ENCODE results near the gene TMEM108.

Gene TMEM108

GRCh38 chr3:133089906-133090485, 51.8 kb downstream of the TMEM108 start:
- Histone ChIP-seq H3K36me3 (ENCODE audit: insufficient read depth, low read depth, low read length) (no peaks in the 10 kb centered on the region), H3K27ac (ENCODE audit: low read length) (no peak overlapping the region), H3K4me1 (ENCODE audit: insufficient read depth, low read length) (peaks cover 11% of the 10 kb centered on the region), H3K9ac (ENCODE audit: low read depth, low read length) (no peak overlapping the region), H3K9me3 (ENCODE audit: insufficient read depth, low read depth, low read length) (no peaks in the 10 kb centered on the region), H3K27me3 (ENCODE audit: insufficient read depth, low read length) (no peaks in the 10 kb centered on the region), H3K4me3 (ENCODE audit: low read length) (no peak overlapping the region)

GRCh38 chr3:133092681-133093080, 54.5 kb downstream of the TMEM108 start:
- H3K36me3 ChIP-seq (ENCODE audit: insufficient read depth, low read depth, low read length) = no peaks in the 10 kb centered on the region
- H3K9me3 ChIP-seq (ENCODE audit: insufficient read depth, low read depth, low read length) = no peaks in the 10 kb centered on the region
- no peak overlapping the region for H3K4me3 ChIP-seq (ENCODE audit: low read length)
- H3K27me3 ChIP-seq (ENCODE audit: insufficient read depth, low read length) = no peaks in the 10 kb centered on the region
- H3K4me1 ChIP-seq (ENCODE audit: insufficient read depth, low read length) = peaks cover 9% of the 10 kb centered on the region
- no peak overlapping the region for H3K9ac ChIP-seq (ENCODE audit: low read depth, low read length)
- H3K27ac ChIP-seq (ENCODE audit: low read length) = no peak overlapping the region

GRCh38 chr3:133093366-133093765, 55.2 kb downstream of the TMEM108 start:
- H3K27ac ChIP-seq (ENCODE audit: low read length) = no peak overlapping the region
- H3K36me3 ChIP-seq (ENCODE audit: insufficient read depth, low read depth, low read length) = no peaks in the 10 kb centered on the region
- no peak overlapping the region for H3K4me3 ChIP-seq (ENCODE audit: low read length)
- H3K4me1 ChIP-seq (ENCODE audit: insufficient read depth, low read length) = peaks cover 9% of the 10 kb centered on the region
- H3K9ac ChIP-seq (ENCODE audit: low read depth, low read length) = no peak overlapping the region
- no peaks in the 10 kb centered on the region for H3K9me3 ChIP-seq (ENCODE audit: insufficient read depth, low read depth, low read length)
- H3K27me3 ChIP-seq (ENCODE audit: insufficient read depth, low read length) = no peaks in the 10 kb centered on the region

- Histone ChIP-seq H3K4me1 (ENCODE audit: insufficient read depth, low read length) (no peaks in the 10 kb centered on the region), H3K27me3 (ENCODE audit: insufficient read depth, low read length) (no peaks in the 10 kb centered on the region), H3K9me3 (ENCODE audit: insufficient read depth, low read depth, low read length) (no peaks in the 10 kb centered on the region), H3K4me3 (ENCODE audit: low read length) (no peak overlapping the region), H3K9ac (ENCODE audit: low read depth, low read length) (no peak overlapping the region), H3K27ac (ENCODE audit: low read length) (no peak overlapping the region), H3K36me3 (ENCODE audit: insufficient read depth, low read depth, low read length) (no peaks in the 10 kb centered on the region)
Observed at GRCh38 chr3:133096900-133097613, 58.9 kb downstream of the TMEM108 start.

GRCh38 chr3:133103706-133104105, 65.5 kb downstream of the TMEM108 start:
- no peaks in the 10 kb centered on the region for H3K9me3 ChIP-seq (ENCODE audit: insufficient read depth, low read depth, low read length)
- H3K4me3 ChIP-seq (ENCODE audit: low read length) = no peak overlapping the region
- H3K27me3 ChIP-seq (ENCODE audit: insufficient read depth, low read length) = no peaks in the 10 kb centered on the region
- no peaks in the 10 kb centered on the region for H3K36me3 ChIP-seq (ENCODE audit: insufficient read depth, low read depth, low read length)
- H3K9ac ChIP-seq (ENCODE audit: low read depth, low read length) = no peak overlapping the region
- no peak overlapping the region for H3K27ac ChIP-seq (ENCODE audit: low read length)
- no peaks in the 10 kb centered on the region for H3K4me1 ChIP-seq (ENCODE audit: insufficient read depth, low read length)

- Histone ChIP-seq H3K4me1 (ENCODE audit: insufficient read depth, low read length) (no peaks in the 10 kb centered on the region), H3K36me3 (ENCODE audit: insufficient read depth, low read depth, low read length) (no peaks in the 10 kb centered on the region), H3K4me3 (ENCODE audit: low read length) (no peak overlapping the region), H3K27me3 (ENCODE audit: insufficient read depth, low read length) (no peaks in the 10 kb centered on the region), H3K9me3 (ENCODE audit: insufficient read depth, low read depth, low read length) (no peaks in the 10 kb centered on the region), H3K27ac (ENCODE audit: low read length) (no peak overlapping the region), H3K9ac (ENCODE audit: low read depth, low read length) (no peak overlapping the region)
Observed at GRCh38 chr3:133106169-133106568, 68.0 kb downstream of the TMEM108 start.

GRCh38 chr3:133112666-133113065, 74.5 kb downstream of the TMEM108 start:
- no peak overlapping the region for H3K27ac ChIP-seq (ENCODE audit: low read length)
- no peaks in the 10 kb centered on the region for H3K36me3 ChIP-seq (ENCODE audit: insufficient read depth, low read depth, low read length)
- no peak overlapping the region for H3K4me3 ChIP-seq (ENCODE audit: low read length)
- H3K27me3 ChIP-seq (ENCODE audit: insufficient read depth, low read length) = no peaks in the 10 kb centered on the region
- H3K9ac ChIP-seq (ENCODE audit: low read depth, low read length) = no peak overlapping the region
- H3K4me1 ChIP-seq (ENCODE audit: insufficient read depth, low read length) = no peaks in the 10 kb centered on the region
- no peaks in the 10 kb centered on the region for H3K9me3 ChIP-seq (ENCODE audit: insufficient read depth, low read depth, low read length)

GRCh38 chr3:133113526-133113925, 75.3 kb downstream of the TMEM108 start:
- H3K4me3 ChIP-seq (ENCODE audit: low read length) = no peak overlapping the region
- H3K27ac ChIP-seq (ENCODE audit: low read length) = no peak overlapping the region
- H3K27me3 ChIP-seq (ENCODE audit: insufficient read depth, low read length) = no peaks in the 10 kb centered on the region
- no peak overlapping the region for H3K9ac ChIP-seq (ENCODE audit: low read depth, low read length)
- H3K4me1 ChIP-seq (ENCODE audit: insufficient read depth, low read length) = no peaks in the 10 kb centered on the region; the same call in 1 of the 2 replicates
- H3K36me3 ChIP-seq (ENCODE audit: insufficient read depth, low read depth, low read length) = no peaks in the 10 kb centered on the region
- H3K9me3 ChIP-seq (ENCODE audit: insufficient read depth, low read depth, low read length) = no peaks in the 10 kb centered on the region

GRCh38 chr3:133113927-133114597, 75.9 kb downstream of the TMEM108 start:
- Histone ChIP-seq H3K9me3 (ENCODE audit: insufficient read depth, low read depth, low read length) (no peaks in the 10 kb centered on the region), H3K9ac (ENCODE audit: low read depth, low read length) (no peak overlapping the region), H3K27ac (ENCODE audit: low read length) (no peak overlapping the region), H3K27me3 (ENCODE audit: insufficient read depth, low read length) (no peaks in the 10 kb centered on the region), H3K36me3 (ENCODE audit: insufficient read depth, low read depth, low read length) (no peaks in the 10 kb centered on the region), H3K4me1 (ENCODE audit: insufficient read depth, low read length) (no peaks in the 10 kb centered on the region; the same call in 1 of the 2 replicates), H3K4me3 (ENCODE audit: low read length) (no peak overlapping the region)

GRCh38 chr3:133115176-133115575, 77.0 kb downstream of the TMEM108 start:
- no peak overlapping the region for H3K4me3 ChIP-seq (ENCODE audit: low read length)
- no peak overlapping the region for H3K27ac ChIP-seq (ENCODE audit: low read length)
- H3K9ac ChIP-seq (ENCODE audit: low read depth, low read length) = no peak overlapping the region
- no peaks in the 10 kb centered on the region for H3K27me3 ChIP-seq (ENCODE audit: insufficient read depth, low read length)
- H3K9me3 ChIP-seq (ENCODE audit: insufficient read depth, low read depth, low read length) = no peaks in the 10 kb centered on the region
- no peaks in the 10 kb centered on the region; the same call in 1 of the 2 replicates for H3K4me1 ChIP-seq (ENCODE audit: insufficient read depth, low read length)
- no peaks in the 10 kb centered on the region for H3K36me3 ChIP-seq (ENCODE audit: insufficient read depth, low read depth, low read length)

- H3K4me3 ChIP-seq (ENCODE audit: low read length) = no peak overlapping the region
- no peak overlapping the region for H3K9ac ChIP-seq (ENCODE audit: low read depth, low read length)
- no peaks in the 10 kb centered on the region for H3K9me3 ChIP-seq (ENCODE audit: insufficient read depth, low read depth, low read length)
- H3K27me3 ChIP-seq (ENCODE audit: insufficient read depth, low read length) = no peaks in the 10 kb centered on the region
- no peak overlapping the region for H3K27ac ChIP-seq (ENCODE audit: low read length)
- peaks cover 4% of the 10 kb centered on the region; the same call in 1 of the 2 replicates for H3K4me1 ChIP-seq (ENCODE audit: insufficient read depth, low read length)
- no peaks in the 10 kb centered on the region for H3K36me3 ChIP-seq (ENCODE audit: insufficient read depth, low read depth, low read length)
Observed at GRCh38 chr3:133117342-133117741, 79.2 kb downstream of the TMEM108 start.

- Histone ChIP-seq H3K9ac (ENCODE audit: low read depth, low read length) (no peak overlapping the region), H3K4me3 (ENCODE audit: low read length) (no peak overlapping the region)
Observed at GRCh38 chr3:133119176-133119575, 81.0 kb downstream of the TMEM108 start.

More at GRCh38 chr3:133119176-133119575, 81.0 kb downstream of the TMEM108 start:
- Histone ChIP-seq H3K36me3 (ENCODE audit: insufficient read depth, low read depth, low read length) (no peaks in the 10 kb centered on the region), H3K27me3 (ENCODE audit: insufficient read depth, low read length) (no peaks in the 10 kb centered on the region), H3K9me3 (ENCODE audit: insufficient read depth, low read depth, low read length) (no peaks in the 10 kb centered on the region), H3K4me1 (ENCODE audit: insufficient read depth, low read length) (peaks cover 4% of the 10 kb centered on the region; the same call in 1 of the 2 replicates), H3K27ac (ENCODE audit: low read length) (no peak overlapping the region)

Data from iPS-20b (cell line).